ENCODE measurements around the gene CSF2RB. TPM values are rescaled to one million over a fixed set of nuclear protein-coding genes. Genes with fewer than 3 reads are reported as not detected.

CSF2RB gene
- total and polyA plus RNA-seq, 10 of the 15 experiments (the other 5 are each of a cell fraction or from before 2014, with no cell fraction given), result 0.82 to 12.5 (median 5.4) TPM

DNA sequence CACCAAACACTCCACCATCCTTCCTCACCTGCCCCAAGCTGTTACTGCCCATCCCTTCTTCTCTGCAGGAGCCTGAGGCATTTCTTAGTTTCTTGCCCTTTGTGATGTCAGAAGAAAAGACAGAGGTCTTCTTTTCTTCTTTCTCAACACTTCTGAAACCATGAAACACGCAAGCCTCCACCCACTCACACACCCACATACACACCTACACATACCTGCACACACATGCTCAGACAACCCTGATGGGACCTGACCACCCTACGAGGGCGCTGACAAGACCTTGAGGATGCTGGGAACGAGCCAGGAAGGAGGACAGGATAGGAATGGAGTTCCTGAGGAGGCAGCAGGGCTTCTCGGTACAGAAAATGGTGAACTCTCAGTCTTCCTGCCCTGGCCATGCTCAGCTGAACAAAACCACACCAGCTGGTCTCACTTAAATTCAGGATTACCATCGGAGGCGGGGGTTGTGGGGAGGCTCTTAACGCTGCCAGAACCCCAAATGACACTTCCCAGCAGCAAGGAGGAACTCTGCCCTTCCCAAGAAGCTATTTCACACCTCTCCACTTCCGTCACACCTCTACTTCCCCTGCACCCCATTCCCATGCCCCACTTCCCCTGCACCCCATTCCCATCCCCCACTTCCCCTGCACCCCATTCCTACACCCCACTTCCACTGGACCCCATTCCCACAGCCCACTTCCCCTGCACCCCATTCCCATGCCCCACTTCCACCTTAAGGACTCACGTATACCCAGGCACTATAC lies 41.0 kb downstream of the CSF2RB start (continued):
- TF ChIP-seq, protein P1, sequence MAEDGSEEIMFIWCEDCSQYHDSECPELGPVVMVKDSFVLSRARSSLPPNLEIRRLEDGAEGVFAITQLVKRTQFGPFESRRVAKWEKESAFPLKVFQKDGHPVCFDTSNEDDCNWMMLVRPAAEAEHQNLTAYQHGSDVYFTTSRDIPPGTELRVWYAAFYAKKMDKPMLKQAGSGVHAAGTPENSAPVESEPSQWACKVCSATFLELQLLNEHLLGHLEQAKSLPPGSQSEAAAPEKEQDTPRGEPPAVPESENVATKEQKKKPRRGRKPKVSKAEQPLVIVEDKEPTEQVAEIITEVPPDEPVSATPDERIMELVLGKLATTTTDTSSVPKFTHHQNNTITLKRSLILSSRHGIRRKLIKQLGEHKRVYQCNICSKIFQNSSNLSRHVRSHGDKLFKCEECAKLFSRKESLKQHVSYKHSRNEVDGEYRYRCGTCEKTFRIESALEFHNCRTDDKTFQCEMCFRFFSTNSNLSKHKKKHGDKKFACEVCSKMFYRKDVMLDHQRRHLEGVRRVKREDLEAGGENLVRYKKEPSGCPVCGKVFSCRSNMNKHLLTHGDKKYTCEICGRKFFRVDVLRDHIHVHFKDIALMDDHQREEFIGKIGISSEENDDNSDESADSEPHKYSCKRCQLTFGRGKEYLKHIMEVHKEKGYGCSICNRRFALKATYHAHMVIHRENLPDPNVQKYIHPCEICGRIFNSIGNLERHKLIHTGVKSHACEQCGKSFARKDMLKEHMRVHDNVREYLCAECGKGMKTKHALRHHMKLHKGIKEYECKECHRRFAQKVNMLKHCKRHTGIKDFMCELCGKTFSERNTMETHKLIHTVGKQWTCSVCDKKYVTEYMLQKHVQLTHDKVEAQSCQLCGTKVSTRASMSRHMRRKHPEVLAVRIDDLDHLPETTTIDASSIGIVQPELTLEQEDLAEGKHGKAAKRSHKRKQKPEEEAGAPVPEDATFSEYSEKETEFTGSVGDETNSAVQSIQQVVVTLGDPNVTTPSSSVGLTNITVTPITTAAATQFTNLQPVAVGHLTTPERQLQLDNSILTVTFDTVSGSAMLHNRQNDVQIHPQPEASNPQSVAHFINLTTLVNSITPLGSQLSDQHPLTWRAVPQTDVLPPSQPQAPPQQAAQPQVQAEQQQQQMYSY (CRISPR knock-in tag; IDR thresholded peaks at IDR 0.05), result no peak
- peak; percentile 78 for TF ChIP-seq PAX5 (IDR thresholded peaks at IDR 0.05; ENCODE audit: borderline replicate concordance, low read depth, low read length)
- TF ChIP-seq ETV6 (conservative IDR thresholded peaks at IDR 0.05 in 1 of 2, IDR thresholded peaks at IDR 0.05 in 1 of 2; ENCODE audit: borderline replicate concordance in 1 of 2, low read depth in 1 of 2), result 0 out of 4 replicates have a peak, but pooled peaks of 1 of the 2 experiments have one; percentile 9
- peak; percentile 82 for TF ChIP-seq RUNX3 (IDR thresholded peaks at IDR 0.05; ENCODE audit: low read length)
- TF ChIP-seq EED (IDR thresholded peaks at IDR 0.05; ENCODE audit: low read depth), result peak; percentile 62
- TF ChIP-seq EGR1 (IDR thresholded peaks at IDR 0.05; ENCODE audit: borderline replicate concordance in 1 of 2, low read depth in 2 of 2, low read length in 2 of 2), result peak; percentile 60 to 96
- TF ChIP-seq NFXL1 (IDR thresholded peaks at IDR 0.05; ENCODE audit: borderline replicate concordance), result no peak
- no peak for TF ChIP-seq ZNF622 (IDR thresholded peaks at IDR 0.05)
- no peak for TF ChIP-seq TBL1XR1 (IDR thresholded peaks at IDR 0.05; ENCODE audit: low read depth, low read length)
- peak; percentile 71; the same call in 1 of the 2 replicates for TF ChIP-seq TCF12 (IDR thresholded peaks at IDR 0.05; ENCODE audit: low read depth, low read length)
- no peak for TF ChIP-seq HDAC6 (IDR thresholded peaks at IDR 0.05; ENCODE audit: unreplicated experiment)
- no peak for TF ChIP-seq ASH2L (IDR thresholded peaks at IDR 0.05; ENCODE audit: borderline replicate concordance, low read depth)
- no peak for TF ChIP-seq CHD1 (IDR thresholded peaks at IDR 0.05; ENCODE audit: low read depth, low read length)
- no peak for TF ChIP-seq CHD4 (IDR thresholded peaks at IDR 0.05)
- no peak for TF ChIP-seq FOXM1 (IDR thresholded peaks at IDR 0.05; ENCODE audit: low read depth, low read length)
- no peak for TF ChIP-seq NFYB (IDR thresholded peaks at IDR 0.05; ENCODE audit: insufficient read depth, low read depth, low read length)
- no peak; the same call in 1 of the 2 replicates for TF ChIP-seq MTA2 (IDR thresholded peaks at IDR 0.05; ENCODE audit: low read depth)
- TF ChIP-seq, protein P2, sequence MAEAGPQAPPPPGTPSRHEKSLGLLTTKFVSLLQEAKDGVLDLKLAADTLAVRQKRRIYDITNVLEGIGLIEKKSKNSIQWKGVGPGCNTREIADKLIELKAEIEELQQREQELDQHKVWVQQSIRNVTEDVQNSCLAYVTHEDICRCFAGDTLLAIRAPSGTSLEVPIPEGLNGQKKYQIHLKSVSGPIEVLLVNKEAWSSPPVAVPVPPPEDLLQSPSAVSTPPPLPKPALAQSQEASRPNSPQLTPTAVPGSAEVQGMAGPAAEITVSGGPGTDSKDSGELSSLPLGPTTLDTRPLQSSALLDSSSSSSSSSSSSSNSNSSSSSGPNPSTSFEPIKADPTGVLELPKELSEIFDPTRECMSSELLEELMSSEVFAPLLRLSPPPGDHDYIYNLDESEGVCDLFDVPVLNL (IDR thresholded peaks at IDR 0.05; ENCODE audit: low read depth, low read length), result no peak
- TF ChIP-seq BMI1 (IDR thresholded peaks at IDR 0.05; ENCODE audit: borderline replicate concordance), result no peak
- TF ChIP-seq SMAD1 (IDR thresholded peaks at IDR 0.05; ENCODE audit: low read depth, partially characterized antibody), result no peak
- no peak for TF ChIP-seq USF1 (IDR thresholded peaks at IDR 0.05; ENCODE audit: borderline replicate concordance, extremely low read length, insufficient read depth, low read depth, low read length)
- TF ChIP-seq, protein P3, sequence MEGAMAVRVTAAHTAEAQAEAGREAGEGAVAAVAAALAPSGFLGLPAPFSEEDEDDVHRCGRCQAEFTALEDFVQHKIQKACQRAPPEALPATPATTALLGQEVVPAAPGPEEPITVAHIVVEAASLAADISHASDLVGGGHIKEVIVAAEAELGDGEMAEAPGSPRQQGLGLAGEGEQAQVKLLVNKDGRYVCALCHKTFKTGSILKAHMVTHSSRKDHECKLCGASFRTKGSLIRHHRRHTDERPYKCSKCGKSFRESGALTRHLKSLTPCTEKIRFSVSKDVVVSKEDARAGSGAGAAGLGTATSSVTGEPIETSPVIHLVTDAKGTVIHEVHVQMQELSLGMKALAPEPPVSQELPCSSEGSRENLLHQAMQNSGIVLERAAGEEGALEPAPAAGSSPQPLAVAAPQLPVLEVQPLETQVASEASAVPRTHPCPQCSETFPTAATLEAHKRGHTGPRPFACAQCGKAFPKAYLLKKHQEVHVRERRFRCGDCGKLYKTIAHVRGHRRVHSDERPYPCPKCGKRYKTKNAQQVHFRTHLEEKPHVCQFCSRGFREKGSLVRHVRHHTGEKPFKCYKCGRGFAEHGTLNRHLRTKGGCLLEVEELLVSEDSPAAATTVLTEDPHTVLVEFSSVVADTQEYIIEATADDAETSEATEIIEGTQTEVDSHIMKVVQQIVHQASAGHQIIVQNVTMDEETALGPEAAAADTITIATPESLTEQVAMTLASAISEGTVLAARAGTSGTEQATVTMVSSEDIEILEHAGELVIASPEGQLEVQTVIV (IDR thresholded peaks at IDR 0.05; ENCODE audit: borderline replicate concordance, partially characterized antibody), result no peak

Data from GM12878 (cell line).